RWPE2 (cell line): Measurements from ENCODE around the gene SIGLEC9.
A peak's percentile ranks its signal among the peaks of the same experiment; 100 is the strongest.

Experiments used
- ATAC-seq: fragments of 200-7000 bp; cut with Tn5 transposase; 3 replicates; pipeline ENCODE4 v1.9.1; 2021; ENCODE audit warnings: low read depth
- DNase-seq: peaks from one replicate; pipeline ENCODE4 v3.0.0-alpha.2; 2020; ENCODE audit warnings: low spot score
- H3K27ac ChIP-seq: fragments of 450-650 bp; 2 replicates; pipeline ENCODE4 v1.5.1; 2017; ENCODE audit warnings: mild to moderate bottlenecking; ENCODE audit not compliant: poor library complexity, severe bottlenecking
- H3K27me3 ChIP-seq: fragments of 250-450 bp; sonication (Bioruptor Pico); 2 replicates; pipeline ENCODE4 v1.5.1; 2021; ENCODE audit warnings: mild to moderate bottlenecking, moderate library complexity; ENCODE audit not compliant: insufficient read depth, poor library complexity, severe bottlenecking
- H3K36me3 ChIP-seq: fragments of 250-450 bp; sonication (Bioruptor Pico); 2 replicates; pipeline ENCODE4 v1.5.1; 2020; ENCODE audit warnings: low read depth, mild to moderate bottlenecking, moderate library complexity
- H3K4me1 ChIP-seq: fragments of 250-450 bp; sonication (Bioruptor Pico); 2 replicates; pipeline ENCODE4 v1.5.1; 2021; ENCODE audit warnings: mild to moderate bottlenecking, moderate library complexity; ENCODE audit not compliant: insufficient read depth, poor library complexity, severe bottlenecking
- H3K4me3 ChIP-seq: fragments of 250-450 bp; sonication (Bioruptor Pico); 2 replicates; pipeline ENCODE4 v1.5.1; 2021; ENCODE audit warnings: mild to moderate bottlenecking, moderate library complexity; ENCODE audit not compliant: severe bottlenecking
- H3K9me3 ChIP-seq: fragments of 250-450 bp; sonication (Bioruptor Pico); 2 replicates; pipeline ENCODE4 v1.5.1; 2021; ENCODE audit warnings: mild to moderate bottlenecking, moderate library complexity; ENCODE audit not compliant: severe bottlenecking
- TF ChIP-seq, protein P1 (sequence below): fragments of 450-650 bp; IDR thresholded peaks from one replicate; pipeline ENCODE4 v1.5.1; 2017; ENCODE audit warnings: mild to moderate bottlenecking, moderate library complexity; ENCODE audit not compliant: poor library complexity, severe bottlenecking

Gene SIGLEC9

DNA sequence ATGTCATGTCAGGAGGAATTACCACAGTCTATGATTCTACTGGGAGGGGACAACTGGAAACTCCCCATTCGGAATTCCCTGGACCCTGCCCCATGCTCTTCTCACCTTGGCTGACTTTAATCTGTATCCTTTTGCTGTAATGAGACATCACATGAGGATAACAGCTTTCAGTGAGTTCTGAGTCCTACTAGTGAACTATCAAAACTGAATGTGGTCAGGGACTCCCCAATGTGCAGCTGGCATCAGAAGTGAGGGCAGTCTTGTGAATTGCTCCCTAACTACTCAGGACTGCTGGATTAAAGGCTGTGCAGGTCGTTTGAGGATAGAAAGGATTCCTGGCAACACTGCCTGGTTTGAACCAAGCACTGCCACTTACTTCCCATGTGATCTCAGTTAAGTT is 32.6 kb downstream of the SIGLEC9 start:
- TF ChIP-seq, protein P1, sequence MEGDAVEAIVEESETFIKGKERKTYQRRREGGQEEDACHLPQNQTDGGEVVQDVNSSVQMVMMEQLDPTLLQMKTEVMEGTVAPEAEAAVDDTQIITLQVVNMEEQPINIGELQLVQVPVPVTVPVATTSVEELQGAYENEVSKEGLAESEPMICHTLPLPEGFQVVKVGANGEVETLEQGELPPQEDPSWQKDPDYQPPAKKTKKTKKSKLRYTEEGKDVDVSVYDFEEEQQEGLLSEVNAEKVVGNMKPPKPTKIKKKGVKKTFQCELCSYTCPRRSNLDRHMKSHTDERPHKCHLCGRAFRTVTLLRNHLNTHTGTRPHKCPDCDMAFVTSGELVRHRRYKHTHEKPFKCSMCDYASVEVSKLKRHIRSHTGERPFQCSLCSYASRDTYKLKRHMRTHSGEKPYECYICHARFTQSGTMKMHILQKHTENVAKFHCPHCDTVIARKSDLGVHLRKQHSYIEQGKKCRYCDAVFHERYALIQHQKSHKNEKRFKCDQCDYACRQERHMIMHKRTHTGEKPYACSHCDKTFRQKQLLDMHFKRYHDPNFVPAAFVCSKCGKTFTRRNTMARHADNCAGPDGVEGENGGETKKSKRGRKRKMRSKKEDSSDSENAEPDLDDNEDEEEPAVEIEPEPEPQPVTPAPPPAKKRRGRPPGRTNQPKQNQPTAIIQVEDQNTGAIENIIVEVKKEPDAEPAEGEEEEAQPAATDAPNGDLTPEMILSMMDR = no peak
- H3K9me3 ChIP-seq = no peaks in the 10 kb centered on the region
- H3K36me3 ChIP-seq = no peaks in the 10 kb centered on the region
- no peaks in the 10 kb centered on the region for H3K4me1 ChIP-seq
- DNase-seq = no peak
- H3K27me3 ChIP-seq = peaks cover 9% of the 10 kb centered on the region
- H3K4me3 ChIP-seq = no peak overlapping the region
- ATAC-seq = no peak
- H3K27ac ChIP-seq = no peak overlapping the region

DNA sequence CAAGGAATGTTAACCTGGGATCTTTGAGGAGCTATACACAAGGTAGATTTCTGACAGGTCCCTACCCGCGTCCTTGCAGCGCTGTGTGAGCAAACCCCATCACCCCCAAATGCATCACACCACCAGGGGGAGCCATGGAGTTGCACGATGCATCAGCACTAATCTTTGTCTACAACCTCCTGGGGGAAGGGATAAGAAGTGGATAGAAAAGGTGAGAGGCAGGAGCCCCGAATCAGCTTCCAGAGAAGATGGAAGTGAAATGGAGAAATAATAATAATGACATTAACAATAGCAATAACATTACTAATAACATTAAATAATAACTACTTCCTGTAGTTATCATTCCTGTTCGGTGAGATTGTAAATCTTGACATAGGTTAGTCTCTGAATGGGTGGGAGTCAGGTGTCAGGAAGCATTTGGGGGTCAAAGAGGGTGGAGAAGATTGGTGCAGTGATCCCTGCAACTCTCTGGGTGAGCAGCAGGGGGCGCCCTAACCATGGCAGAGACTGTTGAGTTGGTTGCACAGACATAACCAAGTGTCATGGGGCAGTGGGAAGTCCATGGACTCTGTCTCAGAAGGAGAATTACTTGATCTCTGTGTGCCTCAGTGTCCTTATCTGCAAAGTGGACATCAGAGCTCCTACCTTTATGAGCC is 33.9 kb downstream of the SIGLEC9 start:
- TF ChIP-seq, protein P1 = peak; percentile 81
- Histone ChIP-seq H3K4me1 (no peaks in the 10 kb centered on the region), H3K27ac (no peak overlapping the region), H3K36me3 (no peaks in the 10 kb centered on the region), H3K4me3 (no peak overlapping the region), H3K27me3 (peaks cover 2% of the 10 kb centered on the region), H3K9me3 (no peaks in the 10 kb centered on the region)
- no peak for DNase-seq
- 0 out of 3 replicates have a peak, but pooled peaks have one; percentile 25 for ATAC-seq

DNA sequence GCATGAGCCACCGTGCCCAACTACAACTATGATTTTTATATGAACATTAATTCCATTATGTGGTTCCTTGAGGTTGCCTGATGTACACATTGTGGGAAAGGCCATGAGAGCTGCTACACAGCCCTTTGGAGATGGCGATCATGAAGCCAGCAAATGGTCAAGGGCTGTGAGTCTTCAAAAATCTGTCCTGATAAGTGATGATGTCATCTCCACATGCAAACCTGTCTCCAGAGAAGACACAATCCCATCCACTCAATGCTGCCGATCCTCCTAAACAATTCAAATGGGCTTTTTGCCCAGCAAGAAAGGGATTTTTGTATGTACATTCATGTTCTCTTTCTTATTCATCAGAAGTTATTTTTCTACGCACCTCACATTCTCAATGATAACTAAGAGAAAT is 35.0 kb downstream of the SIGLEC9 start:
- H3K4me3 ChIP-seq = no peak overlapping the region
- DNase-seq = no peak
- H3K36me3 ChIP-seq = no peaks in the 10 kb centered on the region
- H3K9me3 ChIP-seq = no peaks in the 10 kb centered on the region
- H3K27me3 ChIP-seq = peaks cover 2% of the 10 kb centered on the region
- H3K27ac ChIP-seq = no peak overlapping the region
- no peaks in the 10 kb centered on the region for H3K4me1 ChIP-seq
- no peak for ATAC-seq
- TF ChIP-seq, protein P1 = no peak

DNA sequence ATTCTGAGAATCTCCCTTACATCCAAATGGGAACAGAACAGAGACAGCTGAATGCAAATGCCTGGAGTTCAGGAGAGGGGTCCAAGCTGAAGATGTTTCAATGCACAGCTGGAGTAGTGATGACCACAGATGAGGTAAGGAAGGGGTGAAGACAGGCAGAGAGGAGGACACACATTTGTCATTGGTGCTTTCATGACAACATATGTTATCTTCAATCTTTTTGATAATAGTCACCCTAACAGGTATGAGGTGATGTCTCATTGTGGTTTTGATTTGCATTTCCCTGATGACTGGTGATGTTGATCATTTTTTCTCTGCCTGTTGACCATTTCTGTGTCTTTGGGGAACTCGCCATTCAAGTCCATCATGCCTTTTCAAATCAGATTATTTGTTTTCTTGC is 36.6 kb downstream of the SIGLEC9 start:
- Histone ChIP-seq H3K9me3 (no peaks in the 10 kb centered on the region), H3K27ac (no peak overlapping the region), H3K27me3 (no peaks in the 10 kb centered on the region), H3K4me1 (no peaks in the 10 kb centered on the region), H3K4me3 (no peak overlapping the region), H3K36me3 (no peaks in the 10 kb centered on the region)
- ATAC-seq (no peak), DNase-seq (no peak)
- TF ChIP-seq, protein P1 = no peak

DNA sequence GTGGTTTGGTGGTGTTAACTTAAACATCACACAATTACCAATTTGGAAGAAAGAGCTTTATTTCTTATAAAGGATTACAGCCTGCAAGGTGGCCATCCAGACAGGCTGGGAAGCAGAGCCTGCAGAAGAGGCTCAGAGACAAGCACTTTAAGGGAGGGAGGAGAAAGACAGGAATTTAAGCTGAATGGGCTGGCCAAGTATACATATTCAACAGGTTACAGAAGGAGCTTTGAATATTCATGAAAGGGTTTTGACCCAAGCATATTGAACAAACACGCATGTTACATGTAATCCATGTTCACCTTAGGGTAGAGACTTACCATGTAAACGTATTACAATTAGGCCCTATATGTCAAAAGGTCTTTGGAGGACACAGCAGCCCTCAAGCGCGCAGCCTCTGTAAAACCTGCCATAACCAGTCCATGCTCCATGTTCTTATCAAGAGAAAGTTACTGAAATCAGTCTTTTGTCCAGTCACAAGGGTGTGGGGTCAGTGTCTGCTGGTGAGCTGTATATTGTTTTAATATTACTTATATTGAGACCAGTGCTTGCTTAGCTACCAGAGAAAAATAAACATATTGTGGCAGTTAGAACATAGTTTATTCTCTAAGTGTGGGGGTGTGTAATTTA is 37.3 kb downstream of the SIGLEC9 start:
- TF ChIP-seq, protein P1 = no peak
- Histone ChIP-seq H3K27me3 (no peaks in the 10 kb centered on the region), H3K27ac (no peak overlapping the region), H3K9me3 (no peaks in the 10 kb centered on the region), H3K36me3 (no peaks in the 10 kb centered on the region), H3K4me1 (no peaks in the 10 kb centered on the region), H3K4me3 (no peak overlapping the region)
- DNase-seq = no peak
- no peak for ATAC-seq
